ENCODE results near the gene CBX6.

DNA sequence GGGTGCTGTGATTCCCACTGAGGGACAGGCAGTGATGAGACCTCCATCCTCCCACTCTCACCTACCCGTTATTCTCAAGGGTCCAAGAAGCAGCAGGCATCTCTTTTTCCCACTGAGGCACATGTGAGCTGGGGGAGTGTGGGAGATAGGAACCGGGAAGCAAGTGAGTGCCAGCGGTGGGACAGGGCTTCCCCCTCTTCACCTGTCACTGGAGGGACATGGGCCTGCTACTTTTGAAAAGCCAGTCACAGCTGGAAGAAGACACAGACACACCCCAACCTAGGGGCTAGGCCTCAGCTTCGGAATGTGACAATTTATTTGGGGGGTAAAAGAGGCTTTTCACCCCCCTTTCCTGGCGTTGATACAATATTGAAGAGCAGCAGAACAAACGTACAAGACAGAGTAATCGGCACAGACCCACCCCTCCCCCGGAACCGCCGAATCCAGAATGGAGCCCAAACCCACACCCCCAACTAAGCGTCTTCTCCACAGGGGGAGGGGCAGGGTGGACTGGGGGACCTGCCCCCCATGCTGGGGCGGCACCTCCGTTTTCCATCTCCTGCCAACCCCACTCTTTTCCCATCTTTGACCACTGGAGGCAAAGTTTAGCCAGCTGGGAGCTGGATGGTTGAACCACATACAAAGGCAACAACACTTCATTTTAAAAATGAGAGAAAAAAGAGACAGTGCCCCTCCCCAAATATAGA, 10.7 kb downstream of the CBX6 start:
- TF ChIP-seq, protein P1, sequence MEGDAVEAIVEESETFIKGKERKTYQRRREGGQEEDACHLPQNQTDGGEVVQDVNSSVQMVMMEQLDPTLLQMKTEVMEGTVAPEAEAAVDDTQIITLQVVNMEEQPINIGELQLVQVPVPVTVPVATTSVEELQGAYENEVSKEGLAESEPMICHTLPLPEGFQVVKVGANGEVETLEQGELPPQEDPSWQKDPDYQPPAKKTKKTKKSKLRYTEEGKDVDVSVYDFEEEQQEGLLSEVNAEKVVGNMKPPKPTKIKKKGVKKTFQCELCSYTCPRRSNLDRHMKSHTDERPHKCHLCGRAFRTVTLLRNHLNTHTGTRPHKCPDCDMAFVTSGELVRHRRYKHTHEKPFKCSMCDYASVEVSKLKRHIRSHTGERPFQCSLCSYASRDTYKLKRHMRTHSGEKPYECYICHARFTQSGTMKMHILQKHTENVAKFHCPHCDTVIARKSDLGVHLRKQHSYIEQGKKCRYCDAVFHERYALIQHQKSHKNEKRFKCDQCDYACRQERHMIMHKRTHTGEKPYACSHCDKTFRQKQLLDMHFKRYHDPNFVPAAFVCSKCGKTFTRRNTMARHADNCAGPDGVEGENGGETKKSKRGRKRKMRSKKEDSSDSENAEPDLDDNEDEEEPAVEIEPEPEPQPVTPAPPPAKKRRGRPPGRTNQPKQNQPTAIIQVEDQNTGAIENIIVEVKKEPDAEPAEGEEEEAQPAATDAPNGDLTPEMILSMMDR (conservative IDR thresholded peaks at IDR 0.05; ENCODE audit: low read length) = no peak
- TF ChIP-seq EZH2phosphoT487 (IDR thresholded peaks at IDR 0.05; ENCODE audit: borderline replicate concordance) = no peak

Measured in Loucy (cell line).